ENCODE results near the gene TCF7L2.

- TF ChIP-seq, protein P1, sequence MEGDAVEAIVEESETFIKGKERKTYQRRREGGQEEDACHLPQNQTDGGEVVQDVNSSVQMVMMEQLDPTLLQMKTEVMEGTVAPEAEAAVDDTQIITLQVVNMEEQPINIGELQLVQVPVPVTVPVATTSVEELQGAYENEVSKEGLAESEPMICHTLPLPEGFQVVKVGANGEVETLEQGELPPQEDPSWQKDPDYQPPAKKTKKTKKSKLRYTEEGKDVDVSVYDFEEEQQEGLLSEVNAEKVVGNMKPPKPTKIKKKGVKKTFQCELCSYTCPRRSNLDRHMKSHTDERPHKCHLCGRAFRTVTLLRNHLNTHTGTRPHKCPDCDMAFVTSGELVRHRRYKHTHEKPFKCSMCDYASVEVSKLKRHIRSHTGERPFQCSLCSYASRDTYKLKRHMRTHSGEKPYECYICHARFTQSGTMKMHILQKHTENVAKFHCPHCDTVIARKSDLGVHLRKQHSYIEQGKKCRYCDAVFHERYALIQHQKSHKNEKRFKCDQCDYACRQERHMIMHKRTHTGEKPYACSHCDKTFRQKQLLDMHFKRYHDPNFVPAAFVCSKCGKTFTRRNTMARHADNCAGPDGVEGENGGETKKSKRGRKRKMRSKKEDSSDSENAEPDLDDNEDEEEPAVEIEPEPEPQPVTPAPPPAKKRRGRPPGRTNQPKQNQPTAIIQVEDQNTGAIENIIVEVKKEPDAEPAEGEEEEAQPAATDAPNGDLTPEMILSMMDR (IDR thresholded peaks at IDR 0.05) = no peak
- TF ChIP-seq POLR2A (IDR thresholded peaks at IDR 0.05) = no peak
Measured at GRCh38 chr10:112945811-112946210, 4.2 kb upstream of the TCF7L2 start.
